ENCODE measurements around the gene SUPT3H. TPM values are rescaled to one million over a fixed set of nuclear protein-coding genes. Genes with fewer than 3 reads are reported as not detected.
A peak's percentile ranks its signal among the peaks of the same experiment; 100 is the strongest.

The SUPT3H gene
- total RNA-seq, 1 donor from 2014 or later, result 23.2 TPM

DNA sequence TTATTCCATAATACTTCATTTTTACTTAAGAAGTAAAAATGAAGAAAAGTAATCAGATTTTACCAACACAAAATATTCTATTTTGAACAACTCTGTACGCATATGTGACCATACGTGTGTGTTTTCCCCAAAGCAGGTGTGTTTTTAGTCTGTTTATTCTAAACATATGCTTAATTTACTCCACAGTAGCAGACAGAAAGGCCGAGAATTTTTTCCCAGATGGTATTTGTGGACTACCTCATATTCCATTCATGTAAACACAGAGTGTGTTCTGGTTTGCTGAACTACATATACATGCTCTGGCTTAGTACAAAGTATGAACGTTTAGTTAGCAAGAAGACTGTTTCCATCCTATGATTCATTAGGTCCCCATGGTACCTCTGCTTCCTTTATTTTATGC lies 282.9 kb downstream of the SUPT3H start:
- Mint-ChIP-seq H3K4me3 (no peak overlapping the region), H3K27me3 (ENCODE audit: low read depth) (no peaks in the 10 kb centered on the region), H3K36me3 (peaks cover 7% of the 10 kb centered on the region), H3K4me1 (no peaks in the 10 kb centered on the region), H3K27ac (no peak overlapping the region), H3K9me3 (no peaks in the 10 kb centered on the region)
- no peak for TF ChIP-seq CTCF (IDR thresholded peaks at IDR 0.05; ENCODE audit: unreplicated experiment)
- DNase-seq (ENCODE audit: low spot score in 2 of 2, unreplicated experiment in 2 of 2), result no peak

- Mint-ChIP-seq H3K4me1 (no peaks in the 10 kb centered on the region), H3K27me3 (ENCODE audit: low read depth) (no peaks in the 10 kb centered on the region), H3K9me3 (no peaks in the 10 kb centered on the region), H3K36me3 (no peaks in the 10 kb centered on the region), H3K27ac (no peak overlapping the region), H3K4me3 (no peak overlapping the region)
- no peak for DNase-seq (ENCODE audit: low spot score in 2 of 2, unreplicated experiment in 2 of 2)
- TF ChIP-seq CTCF (IDR thresholded peaks at IDR 0.05; ENCODE audit: unreplicated experiment), result no peak
Measured at GRCh38 chr6:45092135-45092534, 285.6 kb downstream of the SUPT3H start.

- peaks cover 10% of the 10 kb centered on the region for H3K9me3 Mint-ChIP-seq
- H3K4me3 Mint-ChIP-seq, result no peak overlapping the region
- TF ChIP-seq CTCF (IDR thresholded peaks at IDR 0.05; ENCODE audit: unreplicated experiment), result peak; percentile 29
- H3K27me3 Mint-ChIP-seq (ENCODE audit: low read depth), result no peaks in the 10 kb centered on the region
- DNase-seq (ENCODE audit: low spot score in 2 of 2, unreplicated experiment in 2 of 2), result no peak
- H3K27ac Mint-ChIP-seq, result no peak overlapping the region
- H3K36me3 Mint-ChIP-seq, result no peaks in the 10 kb centered on the region
- no peaks in the 10 kb centered on the region for H3K4me1 Mint-ChIP-seq
Measured at GRCh38 chr6:45086360-45087084, 291.2 kb downstream of the SUPT3H start.

DNA sequence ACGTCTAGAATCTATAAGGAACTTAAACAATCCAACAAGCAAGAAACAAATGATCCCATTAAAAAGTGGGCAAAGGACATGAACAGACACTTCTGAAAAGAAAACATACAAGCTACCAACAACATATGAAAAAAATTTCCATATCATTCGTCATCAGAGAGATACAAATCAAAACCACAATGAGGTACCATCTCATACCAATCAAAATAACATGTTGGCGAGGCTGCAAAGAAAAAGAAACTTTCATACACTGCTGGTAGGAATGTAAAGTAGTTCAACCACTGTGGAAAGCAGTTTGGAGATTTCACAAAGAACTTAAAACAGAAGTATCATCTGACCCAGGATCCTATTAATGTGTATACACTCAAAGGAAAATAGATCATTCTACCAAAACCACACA lies 293.5 kb downstream of the SUPT3H start:
- Mint-ChIP-seq H3K36me3 (peaks cover 6% of the 10 kb centered on the region), H3K4me1 (no peaks in the 10 kb centered on the region), H3K4me3 (no peak overlapping the region), H3K27ac (no peak overlapping the region), H3K27me3 (ENCODE audit: low read depth) (no peaks in the 10 kb centered on the region), H3K9me3 (peaks cover 24% of the 10 kb centered on the region)
- TF ChIP-seq CTCF (IDR thresholded peaks at IDR 0.05; ENCODE audit: unreplicated experiment), result no peak
- DNase-seq (ENCODE audit: low spot score in 2 of 2, unreplicated experiment in 2 of 2), result no peak

DNA sequence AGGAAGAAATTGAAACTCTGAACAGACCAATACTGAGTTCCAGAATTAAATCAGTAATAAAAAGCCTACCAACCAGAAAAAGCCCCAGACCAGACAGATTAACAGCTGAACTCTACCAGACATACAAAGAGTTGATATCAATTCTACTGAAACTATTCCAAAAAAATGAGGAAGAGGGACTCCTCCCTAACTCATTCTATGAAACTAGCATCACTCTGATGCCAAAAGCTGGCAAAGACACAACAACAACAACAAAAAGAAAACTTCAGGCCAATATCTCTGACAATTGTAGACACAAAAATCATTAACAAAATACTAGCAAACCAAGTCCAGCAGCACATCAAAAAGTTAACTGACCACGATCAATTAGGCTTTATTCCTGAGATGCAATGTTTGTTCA lies 295.6 kb downstream of the SUPT3H start:
- no peak for TF ChIP-seq CTCF (IDR thresholded peaks at IDR 0.05; ENCODE audit: unreplicated experiment)
- Mint-ChIP-seq H3K4me1 (no peaks in the 10 kb centered on the region), H3K27ac (no peak overlapping the region), H3K4me3 (no peak overlapping the region), H3K9me3 (peaks cover 36% of the 10 kb centered on the region), H3K36me3 (peaks cover 19% of the 10 kb centered on the region), H3K27me3 (ENCODE audit: low read depth) (no peaks in the 10 kb centered on the region)
- DNase-seq (ENCODE audit: low spot score in 2 of 2, unreplicated experiment in 2 of 2), result no peak
